HG03066 (cell line): Measurements from ENCODE around the gene TIE1.

ENCODE experiments used
- ATAC-seq: cut with Tn5 transposase; IDR thresholded peaks from one replicate; pipeline ENCODE4 v1.9.1; 2021; ENCODE audit warnings: low read depth; ENCODE audit not compliant: unreplicated experiment

Gene TIE1

GRCh38 chr1:43311521-43311920, 10.7 kb downstream of the TIE1 start:
- no peak for ATAC-seq

GRCh38 chr1:43312212-43312623, 11.4 kb downstream of the TIE1 start:
- ATAC-seq = no peak

- ATAC-seq = no peak
Measured at GRCh38 chr1:43312663-43313515, 12.1 kb downstream of the TIE1 start.

- no peak for ATAC-seq
Measured at GRCh38 chr1:43313771-43314170, 13.0 kb downstream of the TIE1 start.

- no peak for ATAC-seq
Measured at GRCh38 chr1:43314233-43314632, 13.5 kb downstream of the TIE1 start.

GRCh38 chr1:43315481-43315880, 14.7 kb downstream of the TIE1 start:
- no peak for ATAC-seq

- no peak for ATAC-seq
Measured at GRCh38 chr1:43315963-43316737, 15.4 kb downstream of the TIE1 start.

- ATAC-seq = no peak
Measured at GRCh38 chr1:43316738-43317520, 16.1 kb downstream of the TIE1 start.

GRCh38 chr1:43317817-43318471, 17.2 kb downstream of the TIE1 start:
- ATAC-seq = no peak

GRCh38 chr1:43318831-43319230, 18.0 kb downstream of the TIE1 start:
- ATAC-seq = no peak

- no peak for ATAC-seq
Measured at GRCh38 chr1:43319288-43319687, 18.5 kb downstream of the TIE1 start.

- no peak for ATAC-seq
Measured at GRCh38 chr1:43319766-43320165, 19.0 kb downstream of the TIE1 start.

- no peak for ATAC-seq
Measured at GRCh38 chr1:43321331-43321891, 20.6 kb downstream of the TIE1 start.

GRCh38 chr1:43322506-43322905, 21.7 kb downstream of the TIE1 start:
- no peak for ATAC-seq

GRCh38 chr1:43324810-43325209, 24.0 kb downstream of the TIE1 start:
- no peak for ATAC-seq

GRCh38 chr1:43325381-43325780, 24.6 kb downstream of the TIE1 start:
- ATAC-seq = no peak

- no peak for ATAC-seq
Measured at GRCh38 chr1:43327549-43328292, 26.9 kb downstream of the TIE1 start.

- no peak for ATAC-seq
Measured at GRCh38 chr1:43329995-43330751, 29.4 kb downstream of the TIE1 start.

GRCh38 chr1:43331688-43332087, 30.9 kb downstream of the TIE1 start:
- no peak for ATAC-seq
